ENCODE results near the gene LGR5.

The LGR5 gene, protein sequence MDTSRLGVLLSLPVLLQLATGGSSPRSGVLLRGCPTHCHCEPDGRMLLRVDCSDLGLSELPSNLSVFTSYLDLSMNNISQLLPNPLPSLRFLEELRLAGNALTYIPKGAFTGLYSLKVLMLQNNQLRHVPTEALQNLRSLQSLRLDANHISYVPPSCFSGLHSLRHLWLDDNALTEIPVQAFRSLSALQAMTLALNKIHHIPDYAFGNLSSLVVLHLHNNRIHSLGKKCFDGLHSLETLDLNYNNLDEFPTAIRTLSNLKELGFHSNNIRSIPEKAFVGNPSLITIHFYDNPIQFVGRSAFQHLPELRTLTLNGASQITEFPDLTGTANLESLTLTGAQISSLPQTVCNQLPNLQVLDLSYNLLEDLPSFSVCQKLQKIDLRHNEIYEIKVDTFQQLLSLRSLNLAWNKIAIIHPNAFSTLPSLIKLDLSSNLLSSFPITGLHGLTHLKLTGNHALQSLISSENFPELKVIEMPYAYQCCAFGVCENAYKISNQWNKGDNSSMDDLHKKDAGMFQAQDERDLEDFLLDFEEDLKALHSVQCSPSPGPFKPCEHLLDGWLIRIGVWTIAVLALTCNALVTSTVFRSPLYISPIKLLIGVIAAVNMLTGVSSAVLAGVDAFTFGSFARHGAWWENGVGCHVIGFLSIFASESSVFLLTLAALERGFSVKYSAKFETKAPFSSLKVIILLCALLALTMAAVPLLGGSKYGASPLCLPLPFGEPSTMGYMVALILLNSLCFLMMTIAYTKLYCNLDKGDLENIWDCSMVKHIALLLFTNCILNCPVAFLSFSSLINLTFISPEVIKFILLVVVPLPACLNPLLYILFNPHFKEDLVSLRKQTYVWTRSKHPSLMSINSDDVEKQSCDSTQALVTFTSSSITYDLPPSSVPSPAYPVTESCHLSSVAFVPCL

DNA sequence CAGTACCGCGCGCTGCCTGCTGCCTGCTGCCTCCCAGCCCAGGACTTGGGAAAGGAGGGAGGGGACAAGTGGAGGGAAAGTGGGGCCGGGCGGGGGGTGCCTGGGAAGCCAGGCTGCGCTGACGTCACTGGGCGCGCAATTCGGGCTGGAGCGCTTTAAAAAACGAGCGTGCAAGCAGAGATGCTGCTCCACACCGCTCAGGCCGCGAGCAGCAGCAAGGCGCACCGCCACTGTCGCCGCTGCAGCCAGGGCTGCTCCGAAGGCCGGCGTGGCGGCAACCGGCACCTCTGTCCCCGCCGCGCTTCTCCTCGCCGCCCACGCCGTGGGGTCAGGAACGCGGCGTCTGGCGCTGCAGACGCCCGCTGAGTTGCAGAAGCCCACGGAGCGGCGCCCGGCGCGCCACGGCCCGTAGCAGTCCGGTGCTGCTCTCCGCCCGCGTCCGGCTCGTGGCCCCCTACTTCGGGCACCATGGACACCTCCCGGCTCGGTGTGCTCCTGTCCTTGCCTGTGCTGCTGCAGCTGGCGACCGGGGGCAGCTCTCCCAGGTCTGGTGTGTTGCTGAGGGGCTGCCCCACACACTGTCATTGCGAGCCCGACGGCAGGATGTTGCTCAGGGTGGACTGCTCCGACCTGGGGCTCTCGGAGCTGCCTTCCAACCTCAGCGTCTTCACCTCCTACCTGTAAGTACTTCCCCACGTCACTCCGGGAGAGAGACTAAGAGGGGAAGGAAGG lies at the start of gene LGR5:
LGR5 (plus strand) TSS at position 186 of the 732 bp plus-strand sequence; CDS start at position 469, 283 bp downstream.
- DNase-seq: peak; percentile 63 to 95 (median 92)

DNA sequence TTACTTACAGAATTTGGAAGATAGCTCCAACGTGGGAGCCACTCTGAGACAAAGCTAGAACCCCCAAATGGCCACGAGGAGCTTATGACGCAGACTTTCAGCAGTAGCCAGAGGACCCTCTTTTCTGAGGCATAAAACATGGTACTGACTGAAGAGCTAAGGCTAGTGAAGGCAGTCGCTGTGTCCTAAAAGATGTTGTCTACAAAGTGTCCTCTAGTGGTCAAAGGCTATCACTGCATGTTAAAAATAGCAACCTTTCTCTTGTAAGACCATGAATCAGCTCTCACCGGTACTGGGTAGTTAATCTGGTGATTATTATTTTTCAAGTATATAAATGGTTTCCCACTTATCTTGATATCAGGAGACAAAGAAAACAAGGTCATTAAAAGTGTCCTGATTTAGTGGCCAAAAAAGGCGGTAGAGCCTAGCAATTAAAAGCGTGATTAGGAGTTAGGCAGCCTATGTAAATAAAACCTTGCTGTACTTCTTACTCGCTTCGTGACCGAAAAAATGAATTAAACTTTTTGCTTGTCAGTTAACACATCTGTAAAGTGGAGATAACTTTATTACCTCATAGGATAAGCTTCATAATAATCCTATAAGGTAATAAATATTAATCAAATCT lies 47.0 kb upstream of the LGR5 start:
- peak; percentile 64 to 92 (median 74) for DNase-seq

DNA sequence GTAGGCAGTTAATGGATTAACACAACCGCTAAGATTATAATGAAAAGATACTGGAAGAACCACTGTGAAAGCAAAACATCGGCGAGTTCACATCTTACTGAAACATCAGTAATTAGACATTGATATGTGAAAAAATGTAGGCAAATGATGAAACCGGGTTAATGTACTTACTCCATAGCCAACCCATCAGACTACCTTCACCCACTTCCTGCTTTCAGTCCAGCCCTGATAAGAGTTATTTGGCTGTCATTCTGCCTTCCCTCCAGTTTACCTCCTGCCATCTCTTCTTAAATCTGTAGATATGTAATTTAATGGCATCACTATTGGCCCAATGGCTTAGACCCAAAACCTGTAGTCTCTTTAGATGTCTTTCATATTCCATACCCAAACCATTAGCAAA lies 46.0 kb upstream of the LGR5 start:
- DNase-seq: peak in 1 of 3 experiments; percentile 20

DNA sequence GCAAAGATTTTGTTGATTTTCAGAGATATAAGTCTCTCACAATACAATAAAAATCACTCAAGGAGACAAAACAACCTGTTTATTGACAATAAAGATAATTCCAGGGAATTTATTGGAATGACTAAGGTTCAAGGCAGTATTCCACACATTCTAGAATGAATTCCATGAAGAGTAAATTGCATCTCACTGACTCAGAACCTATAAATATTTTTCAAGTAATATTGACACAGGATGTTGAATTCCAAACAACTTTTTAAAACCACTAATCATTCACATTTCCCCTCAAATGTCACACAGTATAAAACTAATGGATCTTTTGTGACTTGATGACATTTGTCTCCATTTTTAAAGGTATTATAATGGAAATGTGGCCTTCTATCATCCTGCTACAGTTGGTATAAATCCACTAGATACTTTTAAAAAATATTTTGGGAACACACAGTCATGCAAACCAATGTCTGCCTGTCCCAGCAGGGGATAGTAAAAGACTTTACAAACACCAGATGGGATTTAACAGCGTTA lies 42.1 kb upstream of the LGR5 start:
- no peak for DNase-seq

DNA sequence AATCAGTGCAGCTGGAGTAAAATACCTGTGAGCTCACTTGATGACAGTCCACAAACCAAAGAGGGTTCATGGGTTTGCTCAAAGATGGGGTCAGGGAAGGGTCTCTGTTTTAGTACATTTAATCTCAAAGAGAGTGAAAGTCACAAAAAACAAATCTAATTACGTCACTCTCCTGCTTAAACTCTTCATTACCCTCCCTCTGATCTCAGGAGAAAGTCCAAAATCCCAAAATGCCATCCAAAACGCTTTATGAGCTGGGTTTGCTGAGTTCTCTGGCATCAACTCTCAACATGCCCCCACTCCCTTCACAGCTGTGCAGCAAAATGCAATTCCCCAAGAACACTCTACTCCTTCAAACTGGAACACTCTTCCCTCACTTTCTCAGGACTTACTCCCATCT lies 40.4 kb upstream of the LGR5 start:
- DNase-seq: no peak

DNA sequence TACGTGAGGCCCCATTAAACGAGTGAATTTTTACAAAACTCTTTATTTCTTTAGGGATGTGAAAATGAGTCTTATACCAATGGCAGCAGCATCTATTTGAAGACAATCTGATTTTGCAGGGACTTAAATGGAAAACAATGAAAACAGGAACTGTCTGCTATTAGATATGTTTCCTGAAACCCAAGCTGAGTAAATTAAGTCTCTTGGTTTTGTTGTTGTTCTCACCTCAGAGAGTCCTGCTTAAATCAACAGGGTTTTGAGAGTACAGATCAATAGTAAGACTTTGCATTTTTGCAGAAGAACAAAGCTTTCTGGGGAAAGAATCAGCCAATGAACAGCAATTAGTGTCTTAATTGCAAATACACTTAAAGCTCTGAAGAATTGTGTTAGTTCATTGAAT lies 39.1 kb upstream of the LGR5 start:
- no peak for DNase-seq

DNA sequence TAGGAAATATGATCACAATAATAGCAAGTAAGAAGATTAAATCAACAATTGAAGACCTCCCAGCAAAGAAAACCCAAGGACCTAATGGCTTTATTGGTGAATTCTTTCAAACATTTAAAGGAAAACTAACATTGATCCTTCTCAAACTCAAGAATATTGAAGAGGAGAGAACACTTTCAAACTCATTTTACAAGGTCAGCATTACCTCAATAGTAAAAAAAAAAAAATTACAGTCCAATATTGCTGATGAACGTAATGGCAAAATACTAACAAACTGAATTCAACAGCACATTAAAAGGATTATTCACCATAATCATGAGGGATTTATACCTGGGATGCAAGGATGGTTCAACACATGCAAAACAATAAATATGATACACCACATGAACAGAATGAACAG lies 33.7 kb upstream of the LGR5 start:
- DNase-seq: no peak

DNA sequence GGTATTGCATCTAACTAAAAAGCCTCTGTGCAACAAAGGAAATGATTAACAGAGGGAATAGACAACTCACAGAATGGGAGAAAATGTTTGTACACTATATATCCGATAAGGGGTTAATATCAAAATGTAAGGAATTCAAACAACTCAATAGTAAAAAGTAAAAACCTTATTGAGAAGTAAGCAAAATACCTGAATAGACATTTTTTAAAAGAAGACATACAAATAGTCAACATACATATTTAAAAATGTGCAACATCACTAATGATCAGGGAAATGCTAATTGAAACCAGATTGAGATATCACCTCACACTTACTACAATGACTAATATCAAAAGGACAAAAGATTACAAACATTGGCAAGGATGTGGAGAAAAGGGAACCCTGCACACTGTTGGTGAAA lies 31.9 kb upstream of the LGR5 start:
- DNase-seq: no peak

DNA sequence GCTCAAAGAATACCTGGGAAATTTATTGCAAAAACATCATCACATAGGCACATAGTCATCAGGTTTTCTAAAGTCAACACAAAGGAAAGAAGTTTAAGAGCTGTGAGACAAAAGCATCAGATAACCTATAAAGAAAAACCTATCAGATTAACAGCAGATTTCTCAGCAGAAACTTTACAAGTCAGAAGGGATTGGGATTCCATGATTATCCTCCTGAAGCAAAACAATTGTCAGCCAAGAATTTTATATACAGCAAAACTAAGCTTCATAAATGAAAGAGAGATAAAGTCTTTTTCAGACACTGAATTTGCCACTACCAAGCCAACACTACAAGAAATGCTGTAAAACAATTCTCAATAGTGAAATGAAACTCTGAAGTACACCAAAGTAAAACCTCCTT lies 28.8 kb upstream of the LGR5 start:
- no peak for DNase-seq

DNA sequence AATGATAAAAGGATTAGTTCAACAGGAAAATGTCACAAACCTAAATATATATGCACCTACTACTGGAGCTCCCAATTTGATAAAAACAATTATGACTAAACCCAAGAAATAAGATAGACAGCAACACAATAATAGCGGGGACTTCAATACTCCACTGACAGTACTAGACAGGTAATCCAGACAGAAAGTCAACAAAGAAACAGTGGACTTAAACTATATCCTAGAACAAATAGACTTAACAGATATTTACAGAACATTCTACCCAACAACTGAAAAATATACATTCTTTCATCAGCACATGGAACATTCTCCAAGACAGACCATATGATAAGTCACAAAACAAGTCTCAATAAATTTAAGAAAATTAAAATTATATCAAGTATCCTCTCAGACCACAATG lies 28.0 kb upstream of the LGR5 start:
- DNase-seq: no peak

DNA sequence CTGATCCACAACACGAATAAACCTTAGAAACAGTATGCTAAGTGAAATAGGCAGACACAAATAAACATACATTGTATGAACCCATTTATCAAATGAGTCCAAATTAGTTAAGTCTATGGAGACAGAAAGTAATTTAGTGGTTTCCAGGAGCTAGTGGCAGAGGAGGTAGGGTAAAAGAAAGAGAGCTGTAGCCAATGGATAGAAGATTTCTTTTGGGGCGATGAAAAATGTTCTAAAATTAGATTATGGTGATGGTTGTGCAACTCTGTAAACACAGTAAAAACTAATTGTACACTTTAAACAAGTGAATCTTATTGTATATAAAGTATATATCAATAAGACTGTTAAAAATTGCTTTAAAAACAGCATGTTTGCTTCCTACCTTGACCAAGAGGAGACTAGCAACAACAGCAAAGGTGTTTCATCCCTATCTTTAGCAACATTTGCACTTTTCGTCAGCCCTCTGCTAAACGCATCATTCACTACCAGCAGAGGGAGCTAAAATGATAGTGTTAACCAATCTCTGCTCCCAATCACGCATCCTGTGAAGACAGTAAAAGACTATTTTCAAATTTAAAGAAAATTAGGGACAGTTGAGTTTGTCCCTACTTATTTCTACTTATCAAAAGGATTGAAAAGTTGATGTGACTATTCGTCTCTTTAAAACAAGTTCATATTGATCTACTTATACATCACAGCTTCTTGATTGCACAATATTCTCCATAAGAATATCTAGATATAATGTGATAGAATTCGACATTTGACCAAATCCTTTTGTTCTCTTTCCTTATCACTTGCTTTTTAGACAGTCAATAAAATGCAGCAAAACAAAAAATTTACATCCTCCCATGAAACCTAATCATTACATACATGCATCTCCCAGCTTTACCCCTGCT lies 24.0 kb upstream of the LGR5 start:
- DNase-seq: peak; percentile 54 to 88 (median 84)

DNA sequence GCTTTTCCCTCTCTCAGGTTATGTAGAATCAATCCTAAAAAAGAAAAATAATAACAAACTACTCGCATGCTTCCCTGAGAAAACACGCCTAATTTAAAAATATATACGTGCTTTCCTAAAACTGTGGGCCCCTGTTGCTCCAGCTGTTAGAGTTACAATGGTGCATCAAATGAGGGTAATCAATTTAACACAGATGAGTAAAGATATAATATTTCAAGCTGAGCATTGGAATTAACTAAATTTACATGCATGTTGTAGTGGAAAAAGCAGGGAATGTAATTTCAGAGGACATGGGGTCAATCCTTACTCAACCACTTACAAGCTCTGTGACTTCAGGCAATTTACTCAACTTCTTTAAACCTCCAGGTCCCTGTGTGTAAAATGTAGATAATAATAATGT lies 22.4 kb upstream of the LGR5 start:
- DNase-seq: no peak

DNA sequence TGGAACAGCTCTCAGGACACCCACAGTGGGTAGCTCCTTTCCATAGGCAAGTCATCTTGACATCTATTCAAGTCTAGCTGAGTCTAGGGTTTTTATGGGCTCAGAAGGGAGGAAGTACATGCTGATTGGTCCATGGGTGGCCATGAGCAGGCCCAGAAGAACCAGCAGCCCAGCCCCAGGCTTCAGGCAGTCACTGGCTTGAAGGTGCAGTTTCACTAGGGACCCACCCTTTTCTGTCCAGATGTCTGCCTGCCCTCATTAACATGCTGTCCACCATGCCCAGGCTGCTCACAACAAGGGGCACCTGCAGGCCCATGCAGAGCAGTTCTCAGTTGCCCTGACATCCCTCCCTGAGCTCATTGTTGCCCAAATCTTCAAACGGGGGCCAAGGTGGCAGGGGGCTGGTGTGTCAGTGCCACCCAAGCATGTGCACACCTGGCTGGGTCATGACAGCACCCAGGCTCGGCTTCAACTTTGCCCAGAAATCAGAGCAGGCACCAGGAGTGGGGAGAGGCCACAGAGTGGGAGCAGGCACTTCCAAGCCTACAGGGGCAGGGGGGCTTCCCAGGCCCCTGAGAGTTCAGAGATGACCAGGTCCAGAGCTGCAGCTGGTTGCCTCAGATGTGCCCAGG lies 18.7 kb upstream of the LGR5 start:
- no peak for DNase-seq

DNA sequence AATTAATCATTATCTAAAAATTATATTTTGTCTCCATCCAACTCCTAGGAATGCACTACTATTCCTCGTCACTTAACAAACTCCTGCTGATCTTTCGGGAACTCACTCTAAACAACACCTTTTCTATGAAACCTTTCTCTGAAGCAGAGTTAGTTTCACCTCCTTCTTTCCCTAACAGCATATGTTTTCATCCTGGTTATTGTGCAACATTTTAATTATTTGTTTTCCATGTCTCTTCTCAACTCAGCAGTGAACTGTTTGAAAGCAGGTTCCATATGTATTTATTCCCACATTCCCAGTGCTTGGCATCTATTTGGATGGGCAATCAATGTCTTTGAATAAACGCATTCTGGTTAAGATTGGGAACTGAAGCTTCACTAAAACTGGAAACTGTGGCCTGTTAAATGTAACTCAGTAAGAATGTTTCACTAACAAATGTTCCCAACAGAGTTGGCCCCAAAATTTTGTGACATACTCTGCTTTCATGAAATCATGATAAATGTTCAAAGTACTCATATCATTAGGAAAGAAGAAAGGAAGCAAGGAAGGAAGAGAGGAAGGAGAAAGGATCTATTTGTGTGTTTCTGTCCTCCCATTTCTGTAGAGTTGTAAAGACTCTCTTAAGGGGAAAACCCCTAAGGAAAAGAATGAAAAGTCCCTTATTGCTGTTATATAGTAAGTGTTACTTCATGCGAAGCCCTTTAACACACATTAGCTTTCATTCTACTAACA lies 13.9 kb upstream of the LGR5 start:
- no peak for DNase-seq

DNA sequence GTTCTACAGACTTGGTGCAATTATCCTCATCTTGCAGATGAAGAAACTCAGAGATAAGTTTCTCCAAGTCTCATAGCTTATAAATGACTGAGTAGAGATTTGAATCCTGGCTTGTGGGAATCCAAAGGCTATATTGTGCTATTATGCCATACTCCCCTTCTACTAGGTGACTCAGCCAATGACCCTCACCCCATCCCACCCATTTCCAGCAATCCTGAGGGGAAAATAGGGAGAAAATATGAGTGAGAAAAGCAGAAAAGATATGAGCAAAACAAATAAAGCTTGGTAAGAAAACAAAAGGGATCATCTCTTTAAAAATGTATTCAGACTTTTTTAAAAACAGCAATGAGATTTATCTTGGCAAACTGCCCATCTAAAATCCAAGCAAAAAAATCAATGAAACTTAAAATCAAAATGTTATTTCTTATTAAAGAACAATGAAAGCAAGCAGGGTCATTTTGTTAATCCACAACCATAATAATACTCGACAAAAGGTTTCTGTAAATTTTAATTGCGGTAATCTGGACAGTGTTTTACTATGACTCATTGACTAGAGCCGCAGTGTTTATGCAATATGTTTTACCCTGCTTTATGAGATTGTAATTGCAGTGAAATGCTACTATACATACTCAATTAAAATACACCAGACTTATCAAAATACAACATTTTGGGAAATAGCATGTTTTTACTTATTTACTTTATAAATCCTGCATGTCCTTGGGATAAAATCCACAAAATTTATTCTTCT lies 13.1 kb upstream of the LGR5 start:
- DNase-seq: no peak

DNA sequence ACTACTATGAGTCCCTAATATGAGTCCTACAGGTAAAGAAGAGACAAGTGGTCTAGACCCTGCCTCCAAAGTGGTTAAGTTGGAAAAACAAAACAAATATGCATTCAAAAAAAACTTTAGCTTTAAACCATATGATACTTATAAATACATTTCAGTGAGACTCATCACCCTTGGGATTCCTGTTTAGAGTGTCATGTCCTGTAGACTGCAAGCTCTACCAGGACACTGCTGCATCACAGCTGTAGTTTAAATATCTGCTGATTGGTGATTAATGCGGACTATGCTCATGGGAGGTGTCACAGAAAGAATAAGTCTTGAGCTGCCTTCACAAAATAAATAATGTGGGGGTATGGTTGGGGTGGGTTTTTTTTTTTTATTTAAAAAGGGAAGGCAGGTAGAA lies 8.8 kb upstream of the LGR5 start:
- DNase-seq: no peak

DNA sequence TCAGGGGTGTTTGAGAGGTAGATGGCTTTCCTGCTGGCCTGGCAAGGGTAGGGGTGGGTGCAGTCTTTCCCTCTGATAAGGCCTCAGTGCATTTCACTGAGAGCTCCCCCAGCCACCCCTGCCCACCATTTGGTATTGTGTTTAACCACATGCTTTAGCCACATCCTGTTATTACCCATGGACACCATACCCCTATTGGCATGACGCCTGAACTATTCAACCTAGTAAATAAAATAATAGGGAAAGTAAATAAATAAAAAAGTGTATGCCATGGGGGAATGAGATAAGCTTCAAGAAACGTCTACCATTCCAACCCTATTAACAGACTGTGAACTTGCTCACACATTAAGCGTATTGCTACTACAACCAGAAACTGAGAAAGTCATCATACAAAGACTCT lies 7.6 kb upstream of the LGR5 start:
- no peak for DNase-seq

DNA sequence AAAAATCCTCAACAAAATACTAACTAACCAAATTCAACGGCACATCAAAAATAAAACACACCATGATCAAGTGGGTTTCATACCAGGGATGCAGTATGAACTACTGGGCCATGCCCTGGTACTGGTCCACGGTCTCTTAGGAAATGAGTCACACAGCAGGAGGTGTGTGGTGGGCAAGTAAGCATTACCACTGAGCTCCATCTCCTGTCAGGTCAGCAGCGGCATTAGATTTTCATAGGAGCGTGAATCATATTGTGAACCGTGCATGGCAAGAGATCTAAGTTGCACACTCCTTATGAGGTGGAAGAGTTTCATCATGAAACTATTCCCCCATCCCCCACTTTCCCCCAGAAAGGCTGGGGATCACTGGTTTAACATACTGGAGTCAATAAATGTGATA lies 6.7 kb upstream of the LGR5 start:
- DNase-seq: no peak

DNA sequence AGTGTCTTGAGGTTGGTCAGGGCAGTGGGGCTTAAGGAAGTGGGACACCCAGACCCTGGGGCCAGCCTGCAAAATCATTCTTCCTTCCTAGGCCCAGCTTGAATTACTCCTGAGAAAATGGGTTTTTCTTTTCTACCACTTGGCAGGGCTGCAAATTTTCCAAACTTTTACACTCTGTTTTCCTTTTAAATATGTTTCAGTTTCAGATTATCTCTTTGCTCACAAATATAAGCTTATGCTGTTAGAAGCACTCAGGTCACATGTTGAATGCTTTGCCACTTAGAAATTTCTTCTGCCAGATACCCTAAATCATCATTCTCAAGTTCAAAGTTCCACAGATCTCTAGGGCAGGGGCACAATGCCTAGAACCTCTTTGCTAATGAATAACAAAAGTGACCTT lies 2.9 kb upstream of the LGR5 start:
- DNase-seq: no peak
